ENCODE measurements around the gene SPIRE2.
"Not testable (repeated sequence)": the region's sequence is repeated elsewhere in the genome, so short reads cannot be mapped to it uniquely, and the experiment has no call there.

Gene SPIRE2

GRCh38 chr16:89826531-89827382 is 1.5 kb upstream of the SPIRE2 start:
- peak overlapping the region in 1 of 2 donors; percentile 85 for H3K27ac ChIP-seq (ENCODE audit: low read depth in 2 of 2, low read length in 2 of 2)
- H3K27me3 ChIP-seq (ENCODE audit: control insufficient read depth in 2 of 2, insufficient read depth in 2 of 2, low read length in 2 of 2), result no peaks in the 10 kb centered on the region
- no peaks in the 10 kb centered on the region for H3K36me3 ChIP-seq (ENCODE audit: control insufficient read depth in 2 of 2, insufficient read depth in 2 of 2, low read length in 2 of 2)
- H3K4me1 ChIP-seq (ENCODE audit: control insufficient read depth in 2 of 2, insufficient read depth in 2 of 2, low read length in 2 of 2), result peaks cover 33 to 42% of the 10 kb centered on the region in 2 donors
- no peak overlapping the region for H3K4me3 ChIP-seq (ENCODE audit: low read length in 2 of 2)
- no peaks in the 10 kb centered on the region for H3K9me3 ChIP-seq (ENCODE audit: control insufficient read depth in 2 of 2, low read length in 2 of 2)
- peak overlapping the region in 1 of 2 donors; percentile 81 for H3K9ac ChIP-seq (ENCODE audit: low read depth in 1 of 2, low read length in 2 of 2)

GRCh38 chr16:89827383-89828198 is 684 bp upstream of the SPIRE2 start:
- Histone ChIP-seq H3K4me3 (ENCODE audit: low read length in 2 of 2) (peak overlapping the region; percentile 51 to 70), H3K9me3 (ENCODE audit: control insufficient read depth in 2 of 2, low read length in 2 of 2) (no peaks in the 10 kb centered on the region), H3K9ac (ENCODE audit: low read depth in 1 of 2, low read length in 2 of 2) (peak overlapping the region; percentile 10 to 81), H3K27me3 (ENCODE audit: control insufficient read depth in 2 of 2, insufficient read depth in 2 of 2, low read length in 2 of 2) (no peaks in the 10 kb centered on the region), H3K36me3 (ENCODE audit: control insufficient read depth in 2 of 2, insufficient read depth in 2 of 2, low read length in 2 of 2) (peaks cover 5 to 8% of the 10 kb centered on the region in 2 donors), H3K27ac (ENCODE audit: low read depth in 2 of 2, low read length in 2 of 2) (peak overlapping the region; percentile 85 to 87), H3K4me1 (ENCODE audit: control insufficient read depth in 2 of 2, insufficient read depth in 2 of 2, low read length in 2 of 2) (peaks cover 34 to 40% of the 10 kb centered on the region in 2 donors)

- Histone ChIP-seq H3K27me3 (ENCODE audit: control insufficient read depth in 2 of 2, insufficient read depth in 2 of 2, low read length in 2 of 2) (no peaks in the 10 kb centered on the region), H3K4me3 (ENCODE audit: low read length in 2 of 2) (peak overlapping the region; percentile 65 to 76), H3K4me1 (ENCODE audit: control insufficient read depth in 2 of 2, insufficient read depth in 2 of 2, low read length in 2 of 2) (peaks cover 32 to 43% of the 10 kb centered on the region in 2 donors), H3K9me3 (ENCODE audit: control insufficient read depth in 2 of 2, low read length in 2 of 2) (no peaks in the 10 kb centered on the region), H3K9ac (ENCODE audit: low read depth in 1 of 2, low read length in 2 of 2) (peak overlapping the region; percentile 83 to 91), H3K27ac (ENCODE audit: low read depth in 2 of 2, low read length in 2 of 2) (peak overlapping the region; percentile 94 to 95), H3K36me3 (ENCODE audit: control insufficient read depth in 2 of 2, insufficient read depth in 2 of 2, low read length in 2 of 2) (peaks cover 5 to 8% of the 10 kb centered on the region in 2 donors)
These were observed 775 bp downstream of the SPIRE2 start for GRCh38 chr16:89828870-89829629.

- peak overlapping the region; percentile 83 to 91 for H3K9ac ChIP-seq (ENCODE audit: low read depth in 1 of 2, low read length in 2 of 2)
- H3K4me1 ChIP-seq (ENCODE audit: control insufficient read depth in 2 of 2, insufficient read depth in 2 of 2, low read length in 2 of 2), result peaks cover 34 to 47% of the 10 kb centered on the region in 2 donors
- no peaks in the 10 kb centered on the region for H3K27me3 ChIP-seq (ENCODE audit: control insufficient read depth in 2 of 2, insufficient read depth in 2 of 2, low read length in 2 of 2)
- peaks cover 5 to 10% of the 10 kb centered on the region in 2 donors for H3K36me3 ChIP-seq (ENCODE audit: control insufficient read depth in 2 of 2, insufficient read depth in 2 of 2, low read length in 2 of 2)
- peak overlapping the region; percentile 94 to 95 for H3K27ac ChIP-seq (ENCODE audit: low read depth in 2 of 2, low read length in 2 of 2)
- H3K4me3 ChIP-seq (ENCODE audit: low read length in 2 of 2), result peak overlapping the region; percentile 65 to 76
- no peaks in the 10 kb centered on the region for H3K9me3 ChIP-seq (ENCODE audit: control insufficient read depth in 2 of 2, low read length in 2 of 2)
These were observed 1.6 kb downstream of the SPIRE2 start for GRCh38 chr16:89829630-89830437.

- no peak overlapping the region for H3K4me3 ChIP-seq (ENCODE audit: low read length in 2 of 2)
- H3K9me3 ChIP-seq (ENCODE audit: control insufficient read depth in 2 of 2, low read length in 2 of 2), result no peaks in the 10 kb centered on the region
- H3K9ac ChIP-seq (ENCODE audit: low read depth in 1 of 2, low read length in 2 of 2), result no peak overlapping the region
- H3K27me3 ChIP-seq (ENCODE audit: control insufficient read depth in 2 of 2, insufficient read depth in 2 of 2, low read length in 2 of 2), result no peaks in the 10 kb centered on the region
- peaks cover 47 to 58% of the 10 kb centered on the region in 2 donors for H3K4me1 ChIP-seq (ENCODE audit: control insufficient read depth in 2 of 2, insufficient read depth in 2 of 2, low read length in 2 of 2)
- peak overlapping the region in 1 of 2 donors; percentile 23 for H3K27ac ChIP-seq (ENCODE audit: low read depth in 2 of 2, low read length in 2 of 2)
- peaks cover 14 to 16% of the 10 kb centered on the region in 2 donors for H3K36me3 ChIP-seq (ENCODE audit: control insufficient read depth in 2 of 2, insufficient read depth in 2 of 2, low read length in 2 of 2)
These were observed 3.6 kb downstream of the SPIRE2 start for GRCh38 chr16:89831810-89832328.

- H3K27me3 ChIP-seq (ENCODE audit: control insufficient read depth in 2 of 2, insufficient read depth in 2 of 2, low read length in 2 of 2); H3K9me3 ChIP-seq (ENCODE audit: control insufficient read depth in 2 of 2, low read length in 2 of 2): not testable (repeated sequence)
- Histone ChIP-seq H3K4me1 (ENCODE audit: control insufficient read depth in 2 of 2, insufficient read depth in 2 of 2, low read length in 2 of 2) (peaks cover 59 to 68% of the 10 kb centered on the region in 2 donors), H3K9ac (ENCODE audit: low read depth in 1 of 2, low read length in 2 of 2) (peak overlapping the region; percentile 81 to 85), H3K27ac (ENCODE audit: low read depth in 2 of 2, low read length in 2 of 2) (peak overlapping the region; percentile 94 to 95), H3K36me3 (ENCODE audit: control insufficient read depth in 2 of 2, insufficient read depth in 2 of 2, low read length in 2 of 2) (peaks cover 14 to 16% of the 10 kb centered on the region in 2 donors), H3K4me3 (ENCODE audit: low read length in 2 of 2) (peak overlapping the region; percentile 48 to 52)
These were observed 5.5 kb downstream of the SPIRE2 start for GRCh38 chr16:89833664-89834363.

GRCh38 chr16:89834813-89835363 is 6.6 kb downstream of the SPIRE2 start:
- peak overlapping the region; percentile 82 to 94 for H3K27ac ChIP-seq (ENCODE audit: low read depth in 2 of 2, low read length in 2 of 2)
- not testable (repeated sequence) for H3K27me3 ChIP-seq (ENCODE audit: control insufficient read depth in 2 of 2, insufficient read depth in 2 of 2, low read length in 2 of 2); H3K9me3 ChIP-seq (ENCODE audit: control insufficient read depth in 2 of 2, low read length in 2 of 2); H3K4me3 ChIP-seq (ENCODE audit: low read length in 2 of 2)
- peaks cover 14 to 16% of the 10 kb centered on the region in 2 donors for H3K36me3 ChIP-seq (ENCODE audit: control insufficient read depth in 2 of 2, insufficient read depth in 2 of 2, low read length in 2 of 2)
- H3K9ac ChIP-seq (ENCODE audit: low read depth in 1 of 2, low read length in 2 of 2), result peak overlapping the region in 1 of 2 donors; percentile 32
- H3K4me1 ChIP-seq (ENCODE audit: control insufficient read depth in 2 of 2, insufficient read depth in 2 of 2, low read length in 2 of 2), result peaks cover 54 to 59% of the 10 kb centered on the region in 2 donors

GRCh38 chr16:89836484-89836883 is 8.2 kb downstream of the SPIRE2 start:
- not testable (repeated sequence) for H3K27ac ChIP-seq (ENCODE audit: low read depth in 2 of 2, low read length in 2 of 2); H3K4me3 ChIP-seq (ENCODE audit: low read length in 2 of 2); H3K9me3 ChIP-seq (ENCODE audit: control insufficient read depth in 2 of 2, low read length in 2 of 2); H3K27me3 ChIP-seq (ENCODE audit: control insufficient read depth in 2 of 2, insufficient read depth in 2 of 2, low read length in 2 of 2); H3K9ac ChIP-seq (ENCODE audit: low read depth in 1 of 2, low read length in 2 of 2)
- H3K4me1 ChIP-seq (ENCODE audit: control insufficient read depth in 2 of 2, insufficient read depth in 2 of 2, low read length in 2 of 2), result peaks cover 45 to 51% of the 10 kb centered on the region in 2 donors
- peaks cover 14 to 16% of the 10 kb centered on the region in 2 donors for H3K36me3 ChIP-seq (ENCODE audit: control insufficient read depth in 2 of 2, insufficient read depth in 2 of 2, low read length in 2 of 2)
